PC-9 (cell line): ENCODE data around the gene CD7.
"Not testable (repeated sequence)": the region's sequence is repeated elsewhere in the genome, so short reads cannot be mapped to it uniquely, and the experiment has no call there.

Experiments used
- EZH2 ChIP-seq: fragments of 200-600 bp; sonication (generic); IDR thresholded peaks from 2 replicates; pipeline ENCODE4 v1.8.0; 2017; ENCODE audit warnings: antibody characterized with exemption, low read depth
- TF ChIP-seq, protein P1 (sequence below): fragments of 200-600 bp; sonication (generic); conservative IDR thresholded peaks from 2 replicates; pipeline ENCODE4 v1.6.1; 2017; ENCODE audit warnings: mixed run types, antibody characterized with exemption, mild to moderate bottlenecking, moderate library complexity

- TF ChIP-seq, protein P1, sequence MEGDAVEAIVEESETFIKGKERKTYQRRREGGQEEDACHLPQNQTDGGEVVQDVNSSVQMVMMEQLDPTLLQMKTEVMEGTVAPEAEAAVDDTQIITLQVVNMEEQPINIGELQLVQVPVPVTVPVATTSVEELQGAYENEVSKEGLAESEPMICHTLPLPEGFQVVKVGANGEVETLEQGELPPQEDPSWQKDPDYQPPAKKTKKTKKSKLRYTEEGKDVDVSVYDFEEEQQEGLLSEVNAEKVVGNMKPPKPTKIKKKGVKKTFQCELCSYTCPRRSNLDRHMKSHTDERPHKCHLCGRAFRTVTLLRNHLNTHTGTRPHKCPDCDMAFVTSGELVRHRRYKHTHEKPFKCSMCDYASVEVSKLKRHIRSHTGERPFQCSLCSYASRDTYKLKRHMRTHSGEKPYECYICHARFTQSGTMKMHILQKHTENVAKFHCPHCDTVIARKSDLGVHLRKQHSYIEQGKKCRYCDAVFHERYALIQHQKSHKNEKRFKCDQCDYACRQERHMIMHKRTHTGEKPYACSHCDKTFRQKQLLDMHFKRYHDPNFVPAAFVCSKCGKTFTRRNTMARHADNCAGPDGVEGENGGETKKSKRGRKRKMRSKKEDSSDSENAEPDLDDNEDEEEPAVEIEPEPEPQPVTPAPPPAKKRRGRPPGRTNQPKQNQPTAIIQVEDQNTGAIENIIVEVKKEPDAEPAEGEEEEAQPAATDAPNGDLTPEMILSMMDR, result not testable (repeated sequence)
- TF ChIP-seq EZH2, result not testable (repeated sequence)
Measured at GRCh38 chr17:82347994-82348393, 30.6 kb upstream of the CD7 start.
